ENCODE data around the gene ZNF683. TPM values are rescaled to one million over a fixed set of nuclear protein-coding genes. Genes with fewer than 3 reads are reported as not detected.

ZNF683 gene
- polyA plus RNA-seq, 1 donor (not counting 4 experiments of a cell fraction or from before 2014, with no cell fraction given), result not detected

- H3K36me3 ChIP-seq (ENCODE audit: control insufficient read depth in 2 of 2, extremely low read depth in 1 of 2, insufficient read depth in 2 of 2, low read length in 2 of 2), result no peaks in the 10 kb centered on the region
- H3K27ac ChIP-seq (ENCODE audit: control insufficient read depth, insufficient read depth, low read length), result no peak overlapping the region
- dilution Hi-C loops (cut with MboI; ENCODE audit: extremely low pct_ligation_motif_present, low sequenced_read_pairs), result no loop called here
- no peaks in the 10 kb centered on the region for H3K4me1 ChIP-seq (ENCODE audit: control insufficient read depth, extremely low read depth, insufficient read depth, low read length)
- H3K9me1 ChIP-seq (ENCODE audit: control insufficient read depth, extremely low read depth, insufficient read depth, low read length), result no peaks in the 10 kb centered on the region
- peak; percentile 85 for FAIRE-seq
- no peaks in the 10 kb centered on the region for H3K27me3 ChIP-seq (ENCODE audit: control insufficient read depth, extremely low read depth, insufficient read depth, low read length)
- H3K4me3 ChIP-seq (ENCODE audit: control insufficient read depth in 2 of 3, extremely low read depth in 1 of 3, insufficient read depth in 2 of 3, low read depth in 1 of 3, low read length in 3 of 3), result no peak overlapping the region
- DNase-seq (ENCODE audit: low read depth, low spot score), result peak; percentile 28
- no peaks in the 10 kb centered on the region for H4K20me1 ChIP-seq (ENCODE audit: control insufficient read depth, extremely low read depth, insufficient read depth, low read length)
- no peaks in the 10 kb centered on the region for H3K79me2 ChIP-seq (ENCODE audit: control insufficient read depth, insufficient read depth, low read length)
- no peak overlapping the region for H3K4me2 ChIP-seq (ENCODE audit: control insufficient read depth, extremely low read depth, insufficient read depth, low read depth, low read length)
- no peak for TF ChIP-seq EZH2 (IDR thresholded peaks at IDR 0.05; ENCODE audit: low read length)
- TF ChIP-seq CTCF (optimal IDR thresholded peaks at IDR 0.05 in 1 of 3, IDR thresholded peaks at IDR 0.05 in 1 of 3, conservative IDR thresholded peaks at IDR 0.05 in 1 of 3; ENCODE audit: extremely low read depth in 1 of 3, insufficient read depth in 2 of 3, low read length in 3 of 3), result peak; percentile 86 to 97 (median 88)
- no peak overlapping the region for H3K9ac ChIP-seq (ENCODE audit: control insufficient read depth, extremely low read depth, insufficient read depth, low read length)
- no peaks in the 10 kb centered on the region for H3K9me3 ChIP-seq (ENCODE audit: control insufficient read depth, low read depth, low read length)
- no peak overlapping the region for H2AFZ ChIP-seq (ENCODE audit: control insufficient read depth, low read length)
These were observed 18.9 kb upstream of the ZNF683 start for GRCh38 chr1:26391450-26391849.

- Histone ChIP-seq H3K36me3 (ENCODE audit: control insufficient read depth in 2 of 2, extremely low read depth in 1 of 2, insufficient read depth in 2 of 2, low read length in 2 of 2) (no peaks in the 10 kb centered on the region), H3K4me3 (ENCODE audit: control insufficient read depth in 2 of 3, extremely low read depth in 1 of 3, insufficient read depth in 2 of 3, low read depth in 1 of 3, low read length in 3 of 3) (no peak overlapping the region), H3K9me3 (ENCODE audit: control insufficient read depth, low read depth, low read length) (no peaks in the 10 kb centered on the region), H4K20me1 (ENCODE audit: control insufficient read depth, extremely low read depth, insufficient read depth, low read length) (no peaks in the 10 kb centered on the region), H3K27ac (ENCODE audit: control insufficient read depth, insufficient read depth, low read length) (no peak overlapping the region), H3K4me1 (ENCODE audit: control insufficient read depth, extremely low read depth, insufficient read depth, low read length) (peaks cover 2% of the 10 kb centered on the region), H3K79me2 (ENCODE audit: control insufficient read depth, insufficient read depth, low read length) (no peaks in the 10 kb centered on the region), H3K4me2 (ENCODE audit: control insufficient read depth, extremely low read depth, insufficient read depth, low read depth, low read length) (no peak overlapping the region), H3K9ac (ENCODE audit: control insufficient read depth, extremely low read depth, insufficient read depth, low read length) (no peak overlapping the region), H2AFZ (ENCODE audit: control insufficient read depth, low read length) (no peak overlapping the region), H3K27me3 (ENCODE audit: control insufficient read depth, extremely low read depth, insufficient read depth, low read length) (no peaks in the 10 kb centered on the region), H3K9me1 (ENCODE audit: control insufficient read depth, extremely low read depth, insufficient read depth, low read length) (no peaks in the 10 kb centered on the region)
- TF ChIP-seq CTCF (optimal IDR thresholded peaks at IDR 0.05 in 1 of 3, IDR thresholded peaks at IDR 0.05 in 1 of 3, conservative IDR thresholded peaks at IDR 0.05 in 1 of 3; ENCODE audit: extremely low read depth in 1 of 3, insufficient read depth in 2 of 3, low read length in 3 of 3), result no peak
- no peak for TF ChIP-seq EZH2 (IDR thresholded peaks at IDR 0.05; ENCODE audit: low read length)
- FAIRE-seq (no peak), DNase-seq (ENCODE audit: low read depth, low spot score) (no peak)
- dilution Hi-C loops (cut with MboI; ENCODE audit: extremely low pct_ligation_motif_present, low sequenced_read_pairs), result no loop called here
These were observed 17.2 kb upstream of the ZNF683 start for GRCh38 chr1:26389604-26390247.
